ENCODE results near the gene GRK2. TPM values are rescaled to one million over a fixed set of nuclear protein-coding genes. Genes with fewer than 3 reads are reported as not detected.
A peak's percentile ranks its signal among the peaks of the same experiment; 100 is the strongest.

Gene GRK2
- total and polyA plus RNA-seq, 2 of the 13 experiments (the other 11 are each of a cell fraction or from before 2014, with no cell fraction given): 31.3 to 42.4 TPM

- TF ChIP-seq ZNF687 (CRISPR knock-in tag; IDR thresholded peaks at IDR 0.05) (peak; percentile 94), YY1 (IDR thresholded peaks at IDR 0.05; ENCODE audit: insufficient read depth, insufficient replicate concordance, low read depth, low read length) (peak; percentile 79), HNRNPK (IDR thresholded peaks at IDR 0.05; ENCODE audit: low read depth, low read length, poor library complexity, severe bottlenecking) (no peak), ZSCAN21 (CRISPR knock-in tag; IDR thresholded peaks at IDR 0.05; ENCODE audit: borderline replicate concordance) (peak; percentile 69; the same call in 1 of the 2 replicates), ZNF143 (CRISPR knock-in tag; IDR thresholded peaks at IDR 0.05) (peak; percentile 83), KLF12 (CRISPR knock-in tag; IDR thresholded peaks at IDR 0.05; ENCODE audit: borderline replicate concordance) (no peak), RBM22 (optimal IDR thresholded peaks at IDR 0.05; ENCODE audit: low read length) (no peak), ZNF276 (CRISPR knock-in tag; IDR thresholded peaks at IDR 0.05; ENCODE audit: low read depth) (no peak), NPAS2 (CRISPR knock-in tag; IDR thresholded peaks at IDR 0.05; ENCODE audit: borderline replicate concordance) (no peak), TCF7 (IDR thresholded peaks at IDR 0.05; ENCODE audit: low read depth) (no peak), MED13 (CRISPR knock-in tag; IDR thresholded peaks at IDR 0.05) (no peak), ZNF44 (CRISPR knock-in tag; IDR thresholded peaks at IDR 0.05) (no peak), PHB2 (IDR thresholded peaks at IDR 0.05; ENCODE audit: partially characterized antibody) (no peak), MED1 (CRISPR knock-in tag; IDR thresholded peaks at IDR 0.05) (peak; percentile 74)
- TF ChIP-seq, protein P1, sequence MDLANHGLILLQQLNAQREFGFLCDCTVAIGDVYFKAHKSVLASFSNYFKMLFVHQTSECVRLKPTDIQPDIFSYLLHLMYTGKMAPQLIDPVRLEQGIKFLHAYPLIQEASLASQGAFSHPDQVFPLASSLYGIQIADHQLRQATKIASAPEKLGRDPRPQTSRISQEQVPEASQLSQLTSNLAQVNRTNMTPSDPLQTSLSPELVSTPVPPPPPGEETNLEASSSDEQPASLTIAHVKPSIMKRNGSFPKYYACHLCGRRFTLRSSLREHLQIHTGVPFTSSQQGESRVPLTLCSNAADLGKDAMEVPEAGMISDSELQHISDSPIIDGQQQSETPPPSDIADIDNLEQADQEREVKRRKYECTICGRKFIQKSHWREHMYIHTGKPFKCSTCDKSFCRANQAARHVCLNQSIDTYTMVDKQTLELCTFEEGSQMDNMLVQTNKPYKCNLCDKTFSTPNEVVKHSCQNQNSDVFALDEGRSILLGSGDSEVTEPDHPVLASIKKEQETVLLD (CRISPR knock-in tag; IDR thresholded peaks at IDR 0.05; ENCODE audit: low read depth): no peak
- TF ChIP-seq, protein P2, sequence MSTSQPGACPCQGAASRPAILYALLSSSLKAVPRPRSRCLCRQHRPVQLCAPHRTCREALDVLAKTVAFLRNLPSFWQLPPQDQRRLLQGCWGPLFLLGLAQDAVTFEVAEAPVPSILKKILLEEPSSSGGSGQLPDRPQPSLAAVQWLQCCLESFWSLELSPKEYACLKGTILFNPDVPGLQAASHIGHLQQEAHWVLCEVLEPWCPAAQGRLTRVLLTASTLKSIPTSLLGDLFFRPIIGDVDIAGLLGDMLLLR (CRISPR knock-in tag; IDR thresholded peaks at IDR 0.05): peak; percentile 80; the same call in 1 of the 2 replicates
- TF ChIP-seq, protein P3, sequence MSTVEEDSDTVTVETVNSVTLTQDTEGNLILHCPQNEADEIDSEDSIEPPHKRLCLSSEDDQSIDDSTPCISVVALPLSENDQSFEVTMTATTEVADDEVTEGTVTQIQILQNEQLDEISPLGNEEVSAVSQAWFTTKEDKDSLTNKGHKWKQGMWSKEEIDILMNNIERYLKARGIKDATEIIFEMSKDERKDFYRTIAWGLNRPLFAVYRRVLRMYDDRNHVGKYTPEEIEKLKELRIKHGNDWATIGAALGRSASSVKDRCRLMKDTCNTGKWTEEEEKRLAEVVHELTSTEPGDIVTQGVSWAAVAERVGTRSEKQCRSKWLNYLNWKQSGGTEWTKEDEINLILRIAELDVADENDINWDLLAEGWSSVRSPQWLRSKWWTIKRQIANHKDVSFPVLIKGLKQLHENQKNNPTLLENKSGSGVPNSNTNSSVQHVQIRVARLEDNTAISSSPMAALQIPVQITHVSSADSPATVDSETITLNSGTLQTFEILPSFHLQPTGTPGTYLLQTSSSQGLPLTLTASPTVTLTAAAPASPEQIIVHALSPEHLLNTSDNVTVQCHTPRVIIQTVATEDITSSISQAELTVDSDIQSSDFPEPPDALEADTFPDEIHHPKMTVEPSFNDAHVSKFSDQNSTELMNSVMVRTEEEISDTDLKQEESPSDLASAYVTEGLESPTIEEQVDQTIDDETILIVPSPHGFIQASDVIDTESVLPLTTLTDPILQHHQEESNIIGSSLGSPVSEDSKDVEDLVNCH (CRISPR knock-in tag; IDR thresholded peaks at IDR 0.05): no peak
These were observed 26.3 kb upstream of the GRK2 start (continued) for GRCh38 chr11:67239783-67240575.

Data from HepG2 (cell line).